Esophagus muscularis mucosa (tissue), 4 donors: ENCODE data around the gene ANKRD33. TPM values are rescaled to one million over a fixed set of nuclear protein-coding genes. Genes with fewer than 3 reads are reported as not detected.
A peak's percentile ranks its signal among the peaks of the same experiment; 100 is the strongest.
"Not testable (repeated sequence)": the region's sequence is repeated elsewhere in the genome, so short reads cannot be mapped to it uniquely, and the experiment has no call there.

Experiments used
- DNase-seq: peaks from one replicate; pipeline ENCODE4 v3.0.0-alpha.2; 2017; ENCODE audit errors: extremely low spot score
- H3K27ac ChIP-seq, 4 donors: fragments of 200-600 bp; sonication (generic); replicated peaks in 1 of 4; 1 replicate in 3 of 4; 2 replicates in 1 of 4; pipeline ENCODE4 v1.5.1; 2016 to 2019; ENCODE audit warnings: mild to moderate bottlenecking in 1 of 4
- H3K27me3 ChIP-seq, 4 donors: fragments of 200-600 bp; sonication (generic); one replicate each; pipeline versions ENCODE4 v1.5.1 to v1.6.0; 2016 to 2019
- H3K36me3 ChIP-seq, 4 donors: fragments of 200-600 bp; sonication (generic); one replicate each; pipeline ENCODE4 v1.5.1; 2016 to 2019
- H3K4me1 ChIP-seq, 4 donors: fragments of 200-600 bp; sonication (generic); one replicate each; pipeline ENCODE4 v1.5.1; 2016 to 2019
- H3K4me3 ChIP-seq, 4 donors: fragments of 200-600 bp; sonication (generic); 1 replicate in 2 of 4; 2 replicates in 2 of 4; pipeline ENCODE4 v1.5.1; 2016 to 2019; ENCODE audit warnings: mild to moderate bottlenecking in 4 of 4, moderate library complexity in 1 of 4
- H3K9me3 ChIP-seq, 4 donors: fragments of 200-600 bp; sonication (generic); 1 replicate in 3 of 4; 2 replicates in 1 of 4; pipeline ENCODE4 v1.5.1; 2016 to 2019
- CTCF ChIP-seq, 3 experiments: fragments of 200-600 bp in 2 of 3; fragments of 450-650 bp in 1 of 3; sonication (generic) in 2 of 3; IDR thresholded peaks; one replicate each; pipeline ENCODE4 v1.5.1; 2017 to 2019; ENCODE audit warnings: antibody characterized with exemption in 3 of 3, mild to moderate bottlenecking in 2 of 3, moderate library complexity in 1 of 3
- EP300 ChIP-seq: sonication (generic); formaldehyde crosslinking; IDR thresholded peaks from one replicate; pipeline ENCODE4 v1.6.1; 2017; ENCODE audit warnings: antibody characterized with exemption
- POLR2A ChIP-seq: fragments of 450-650 bp; IDR thresholded peaks from one replicate; pipeline ENCODE4 v1.6.1; 2017; ENCODE audit warnings: antibody characterized with exemption, moderate library complexity, mild to moderate bottlenecking, low read depth
- POLR2AphosphoS5 ChIP-seq, 2 donors: sonication (generic); formaldehyde crosslinking; IDR thresholded peaks; one replicate each; pipeline ENCODE4 v1.6.1; 2017; ENCODE audit warnings: antibody characterized with exemption in 2 of 2
- WGBS: methylation state at CpG from one replicate; pipeline ENCODE4 v1.1.5; 2018; 5-methylcytosine and 5-hydroxymethylcytosine counted together
- intact Hi-C: fragments of 100-400 bp; cut with DNase I; formaldehyde crosslinking; loops from one replicate; pipeline ENCODE4 v1.15.1; 2023
- total RNA-seq, 4 donors: library from RNA; depleted of rRNA; stranded (reverse); fragments of >200 nt; gene quantifications; one replicate each; pipeline versions ENCODE4 v1.1.0 to v1.2.1, GENCODE V29; 2016

Gene ANKRD33
- total RNA-seq, 4 donors from 2014 or later: not detected

DNA sequence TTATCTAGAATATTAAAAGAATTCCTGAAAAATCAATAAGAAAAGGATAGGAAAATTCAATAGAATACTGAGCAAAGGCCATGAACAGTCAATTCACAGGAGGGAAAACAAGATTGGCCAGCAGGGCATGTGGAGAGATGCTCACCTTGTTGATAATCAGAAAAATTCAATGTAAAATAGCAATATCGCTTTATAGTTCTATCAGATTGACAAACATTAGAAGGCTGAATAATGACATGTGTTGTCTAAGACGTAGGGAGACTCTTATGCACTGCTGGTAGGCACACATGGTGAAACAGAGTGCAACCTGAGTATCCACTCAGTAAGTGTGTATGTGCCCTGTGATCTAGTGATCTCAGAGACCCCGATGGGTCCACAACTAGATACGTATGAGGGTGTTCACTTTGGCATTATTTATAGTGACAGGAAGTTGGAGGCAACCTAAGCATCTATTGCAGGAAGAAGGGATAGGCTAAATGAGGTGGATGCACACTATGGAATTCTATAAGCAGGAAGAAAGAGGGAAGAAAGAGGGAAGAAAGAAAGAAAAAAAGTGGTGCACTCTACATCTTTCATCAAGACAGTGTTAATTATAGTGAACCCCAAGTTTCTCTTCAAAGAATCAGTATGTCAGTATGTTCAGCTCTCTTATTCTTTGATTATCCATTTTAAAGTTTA is 3.8 kb upstream of the ANKRD33 start:
- 88% methylated on average over 4 of the region's 4 CpGs for WGBS
- Histone ChIP-seq H3K27me3 (peaks cover 0 to 25% (median 7%) of the 10 kb centered on the region in 4 donors), H3K4me3 (no peak overlapping the region), H3K36me3 (no peaks in the 10 kb centered on the region), H3K4me1 (peaks cover 13 to 21% (median 17%) of the 10 kb centered on the region in 4 donors), H3K9me3 (peaks cover 0 to 6% (median 0%) of the 10 kb centered on the region in 4 donors), H3K27ac (no peak overlapping the region)
- intact Hi-C loops: no loop called here
- no peak for DNase-seq
- TF ChIP-seq EP300 (no peak), POLR2AphosphoS5 (IDR thresholded peaks at IDR 0.05) (no peak), POLR2A (no peak), CTCF (IDR thresholded peaks at IDR 0.05) (no peak)

DNA sequence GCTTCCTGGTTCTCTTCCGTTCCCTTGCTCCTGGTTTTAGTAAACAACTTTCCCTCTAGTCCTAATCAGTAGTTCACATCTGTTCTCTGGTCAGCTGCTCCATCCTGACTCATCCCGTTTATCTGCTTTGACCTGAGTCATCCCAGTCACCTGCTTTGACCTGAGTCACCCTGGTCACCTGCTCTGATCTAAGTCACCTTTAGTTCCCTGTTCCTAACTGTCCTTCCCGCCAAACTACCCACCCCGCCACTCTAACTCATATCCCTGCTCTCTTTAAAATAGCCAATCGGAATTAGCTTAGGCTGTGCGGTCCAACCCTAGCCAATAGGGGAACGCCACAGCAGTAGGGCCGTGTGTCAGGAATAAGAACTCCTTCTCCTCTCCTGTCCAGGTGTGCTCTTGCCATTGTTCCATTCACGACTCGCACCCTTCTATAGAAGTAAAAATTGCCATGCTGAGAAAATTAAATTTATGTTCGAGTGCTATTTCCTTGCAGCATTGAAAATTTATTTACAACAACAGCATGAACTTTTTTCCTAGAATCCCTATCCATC is 3.1 kb upstream of the ANKRD33 start:
- no peak for DNase-seq

DNA sequence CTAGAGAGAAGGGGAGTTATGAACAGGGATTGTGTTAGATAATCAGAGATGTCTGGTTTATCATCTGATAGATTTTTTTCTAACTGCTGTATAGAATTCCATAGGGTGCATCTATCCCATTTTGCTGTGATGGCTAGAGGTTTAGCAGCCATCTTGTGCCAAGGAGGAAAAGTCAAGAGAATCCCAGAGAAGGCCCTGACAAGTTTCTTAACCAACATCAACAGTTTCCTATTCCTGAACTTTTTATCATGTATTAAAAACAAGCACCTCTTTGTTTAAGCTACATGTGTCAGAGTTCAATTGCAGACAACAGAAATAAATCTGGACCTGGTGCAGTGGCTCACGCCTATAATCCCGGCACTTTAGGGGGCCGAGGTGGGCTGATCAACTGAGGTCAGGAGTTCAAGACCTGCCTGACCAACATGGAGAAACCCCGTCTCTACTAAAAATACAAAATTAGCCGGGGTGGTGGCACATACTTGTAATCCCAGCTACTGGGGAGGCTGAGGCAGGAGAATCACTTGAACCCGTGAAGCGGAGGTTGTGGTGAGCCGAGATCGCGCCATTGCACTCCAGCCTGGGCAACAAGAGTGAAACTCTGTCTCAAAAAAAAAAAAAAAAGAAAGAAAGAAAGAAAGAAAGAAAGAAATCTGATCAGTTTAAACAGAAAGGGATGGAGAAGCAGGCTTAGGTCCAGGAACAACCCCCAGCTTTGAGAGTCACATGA is 2.4 kb upstream of the ANKRD33 start:
- peaks cover 13 to 21% (median 17%) of the 10 kb centered on the region in 4 donors for H3K4me1 ChIP-seq
- DNase-seq, H3K9me3 ChIP-seq, H3K4me3 ChIP-seq, H3K36me3 ChIP-seq, intact Hi-C loops: not testable (repeated sequence)
- H3K27ac ChIP-seq: peak overlapping the region; percentile 38 to 58 (median 56)
- 87% methylated on average over 10 of the region's 10 CpGs for WGBS
- H3K27me3 ChIP-seq: peaks cover 0 to 35% (median 7%) of the 10 kb centered on the region in 4 donors

More for the DNA sequence above, 3.1 kb upstream of the ANKRD33 start:
- H3K9me3 ChIP-seq: peaks cover 0 to 6% (median 0%) of the 10 kb centered on the region in 4 donors
- 86% methylated on average over 11 of the region's 11 CpGs for whole genome bisulfite sequencing
- peaks cover 0 to 31% (median 7%) of the 10 kb centered on the region in 4 donors for H3K27me3 ChIP-seq
- no peak overlapping the region for H3K4me3 ChIP-seq
- no peaks in the 10 kb centered on the region for H3K36me3 ChIP-seq
- H3K27ac ChIP-seq: no peak overlapping the region
- intact Hi-C loops: no loop called here
- TF ChIP-seq CTCF (IDR thresholded peaks at IDR 0.05): no peak
- H3K4me1 ChIP-seq: peaks cover 13 to 21% (median 17%) of the 10 kb centered on the region in 4 donors

DNA sequence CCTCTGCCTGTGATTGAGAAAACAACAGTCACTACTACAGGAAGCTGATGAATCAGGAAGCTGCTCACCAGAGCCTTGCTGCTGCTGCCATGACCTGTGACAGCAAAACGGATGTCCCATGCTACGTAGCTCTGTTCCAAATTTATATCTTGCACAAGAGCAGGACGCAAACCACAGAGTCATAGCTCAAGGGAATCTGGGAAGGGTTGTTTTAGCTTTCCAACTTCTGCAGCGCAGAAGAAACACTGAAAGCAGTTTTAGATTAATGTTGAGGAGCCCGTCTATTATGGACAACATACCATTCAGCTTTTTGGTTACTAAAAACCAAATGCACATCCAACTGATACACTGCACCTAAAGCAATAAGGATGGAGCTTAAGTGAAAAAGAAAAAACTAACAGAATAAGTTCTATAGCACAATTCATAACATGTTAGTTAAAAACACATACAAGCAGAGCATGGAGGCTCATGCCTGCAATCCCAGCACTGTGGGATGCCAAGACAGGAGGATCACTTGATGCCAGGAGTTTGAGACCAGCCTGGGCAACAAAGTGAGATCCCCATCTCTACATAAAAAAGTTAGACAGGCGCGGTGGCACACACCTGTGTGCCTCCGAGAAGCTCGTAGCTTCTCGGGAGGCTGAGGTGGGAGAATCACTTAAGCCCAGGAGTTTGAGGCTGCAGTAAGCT is 1.7 kb upstream of the ANKRD33 start:
- H3K4me1 ChIP-seq: peaks cover 13 to 21% (median 17%) of the 10 kb centered on the region in 4 donors
- WGBS: 56% methylated on average over 10 of the region's 10 CpGs
- H3K27me3 ChIP-seq: peaks cover 0 to 34% (median 7%) of the 10 kb centered on the region in 4 donors
- H3K27ac ChIP-seq: peak overlapping the region; percentile 37 to 70 (median 59)
- H3K36me3 ChIP-seq: no peaks in the 10 kb centered on the region
- no peak for DNase-seq
- TF ChIP-seq POLR2AphosphoS5 (IDR thresholded peaks at IDR 0.05): peak; percentile 81 to 91
- no peak for TF ChIP-seq EP300
- peaks cover 0 to 6% (median 0%) of the 10 kb centered on the region in 4 donors for H3K9me3 ChIP-seq
- no peak overlapping the region for H3K4me3 ChIP-seq
- intact Hi-C loops: no loop called here

- H3K27ac ChIP-seq: no peak overlapping the region
- H3K27me3 ChIP-seq: peaks cover 0 to 32% (median 7%) of the 10 kb centered on the region in 4 donors
- DNase-seq: no peak
- peaks cover 13 to 21% (median 17%) of the 10 kb centered on the region in 4 donors for H3K4me1 ChIP-seq
- no peaks in the 10 kb centered on the region for H3K9me3 ChIP-seq
- 84% methylated on average over 5 of the region's 15 CpGs for WGBS
- H3K4me3 ChIP-seq: no peak overlapping the region
- intact Hi-C loops: no loop called here
- H3K36me3 ChIP-seq: no peaks in the 10 kb centered on the region
- no peak for TF ChIP-seq CTCF (IDR thresholded peaks at IDR 0.05)
- TF ChIP-seq POLR2A: no peak
- TF ChIP-seq EP300: no peak
- TF ChIP-seq POLR2AphosphoS5 (IDR thresholded peaks at IDR 0.05): no peak
Measured at GRCh38 chr12:51888316-51889215, 663 bp downstream of the ANKRD33 start.
